Myometrial cell (primary cell): Measurements from ENCODE around the gene ASTE1. TPM values are rescaled to one million over a fixed set of nuclear protein-coding genes. Genes with fewer than 3 reads are reported as not detected.

ENCODE experiments used
- total RNA-seq: library from RNA; depleted of rRNA; stranded (reverse); fragments of >200 nt; gene quantifications from 2 replicates; pipeline ENCODE4 v1.2.3, GENCODE V29; 2015

ASTE1 gene
- total RNA-seq = 3.0 and 4.3 TPM in 2 replicates

GRCh38 chr3:131026321-131027151 lies at the start of gene ASTE1, which contains the start of gene NEK11:
ASTE1 (minus strand) TSS chr3:131026825; CDS start chr3:131025306, 1,519 bp downstream.
NEK11 (plus strand) TSS chr3:131026877; CDS start chr3:131029709, 2,832 bp downstream.

Other genes with a start within 250 kb of the ASTE1 start
- gene ATP2C1, start 132.7 kb downstream of the ASTE1 start, total RNA-seq = 58.5 and 89.3 TPM in 2 replicates
- 5.7 and 6.3 TPM in 2 replicates for gene NEK11, start 52 bp upstream of the ASTE1 start, total RNA-seq